CD4-positive, CD25-positive, alpha-beta regulatory T cell (primary cell): ENCODE results near the gene STK11IP. TPM values are rescaled to one million over a fixed set of nuclear protein-coding genes. Genes with fewer than 3 reads are reported as not detected.

ENCODE experiments used
- ATAC-seq, 2 donors: fragments of 150-1000 bp; cut with Tn5 transposase; one replicate each; pipeline ENCODE4 v1.10.0; 2021; ENCODE audit warnings: low read depth in 2 of 2, moderate number of reproducible peaks in 2 of 2, moderate library complexity in 1 of 2
- DNase-seq, 3 donors: peaks; one replicate each; pipeline versions ENCODE4 v3.0.0 to v3.0.0-alpha.2; 2012 to 2022; ENCODE audit warnings: mixed read lengths in 1 of 3
- H3K27ac ChIP-seq: one replicate; pipeline ENCODE4 v1.7.0; 2013; ENCODE audit warnings: mild to moderate bottlenecking, low read length; ENCODE audit not compliant: insufficient read depth, poor library complexity, severe bottlenecking
- H3K27me3 ChIP-seq: one replicate; pipeline ENCODE4 v1.7.0; 2013; ENCODE audit warnings: low read length; ENCODE audit not compliant: control insufficient read depth, insufficient read depth
- H3K36me3 ChIP-seq: one replicate; pipeline ENCODE4 v1.7.0; 2013; ENCODE audit warnings: mild to moderate bottlenecking, low read length, moderate library complexity; ENCODE audit not compliant: control insufficient read depth, insufficient read depth
- H3K4me1 ChIP-seq: 2 replicates; pipeline ENCODE4 v1.7.0; 2013; ENCODE audit warnings: mild to moderate bottlenecking, low read length; ENCODE audit not compliant: insufficient read depth, control insufficient read depth, poor library complexity, severe bottlenecking
- H3K4me3 ChIP-seq: one replicate; pipeline ENCODE4 v1.7.0; 2013; ENCODE audit warnings: low read depth, mild to moderate bottlenecking, low read length, moderate library complexity
- H3K9me3 ChIP-seq, 2 experiments: 1 replicate in 1 of 2; 2 replicates in 1 of 2; pipeline ENCODE4 v1.7.0; 2013; ENCODE audit warnings: low read length in 2 of 2, mild to moderate bottlenecking in 1 of 2, moderate library complexity in 1 of 2; ENCODE audit not compliant: control insufficient read depth in 2 of 2
- H3K27ac Mint-ChIP-seq, 3 donors: one replicate each; pipeline ENCODE4 v1.8.0; 2020 to 2022; ENCODE audit warnings: mild to moderate bottlenecking in 3 of 3, mixed read lengths in 3 of 3, moderate library complexity in 2 of 3
- H3K27me3 Mint-ChIP-seq: one replicate; pipeline ENCODE4 v1.8.0; 2022; ENCODE audit warnings: mild to moderate bottlenecking, mixed read lengths
- H3K36me3 Mint-ChIP-seq: one replicate; pipeline ENCODE4 v1.8.0; 2020; ENCODE audit warnings: mixed read lengths
- H3K4me1 Mint-ChIP-seq, 4 donors: one replicate each; pipeline ENCODE4 v1.8.0; 2020 to 2022; ENCODE audit warnings: mixed read lengths in 4 of 4, mild to moderate bottlenecking in 1 of 4
- H3K4me3 Mint-ChIP-seq, 4 donors: one replicate each; pipeline ENCODE4 v1.8.0; 2020 to 2022; ENCODE audit warnings: mild to moderate bottlenecking in 4 of 4, mixed read lengths in 4 of 4, moderate library complexity in 3 of 4
- H3K9me3 Mint-ChIP-seq, 7 donors: one replicate each; pipeline ENCODE4 v1.8.0; 2020 to 2022; ENCODE audit warnings: mixed read lengths in 7 of 7, mild to moderate bottlenecking in 3 of 7, moderate library complexity in 2 of 7
- polyA plus RNA-seq, 4 donors: library from polyadenylated mRNA; unstranded; fragments of 300-500 nt; fragmentation: Illumina TruSeq; gene quantifications; one replicate each; pipeline ENCODE4 v1.2.3, GENCODE V29; 2021
- total RNA-seq: library from RNA; stranded (reverse); gene quantifications from one replicate; pipeline ENCODE4 v1.2.3, GENCODE V29; 2022

STK11IP gene
- total and polyA plus RNA-seq, 5 donors from 2014 or later = 6.8 to 45.7 (median 8.7) TPM

GRCh38 chr2:219636941-219637841 lies 39.5 kb downstream of the STK11IP start:
- Histone ChIP-seq H3K9me3 (no peaks in the 10 kb centered on the region), H3K36me3 (no peaks in the 10 kb centered on the region), H3K27me3 (no peaks in the 10 kb centered on the region), H3K4me3 (no peak overlapping the region), H3K4me1 (no peaks in the 10 kb centered on the region), H3K27ac (no peak overlapping the region)
- Mint-ChIP-seq H3K27me3 (no peaks in the 10 kb centered on the region), H3K4me1 (peaks cover 0 to 2% (median 0%) of the 10 kb centered on the region in 4 donors), H3K27ac (peak overlapping the region in 1 of 3 donors; percentile 40), H3K36me3 (no peaks in the 10 kb centered on the region), H3K4me3 (no peak overlapping the region), H3K9me3 (peaks cover 0 to 4% (median 0%) of the 10 kb centered on the region in 7 donors)
- DNase-seq (no peak), ATAC-seq (no peak)

- H3K27me3 Mint-ChIP-seq = no peaks in the 10 kb centered on the region
These were observed 40.2 kb downstream of the STK11IP start for GRCh38 chr2:219637842-219638185.

GRCh38 chr2:219638217-219638947 lies 40.7 kb downstream of the STK11IP start:
- H3K27me3 Mint-ChIP-seq = no peaks in the 10 kb centered on the region
- Histone ChIP-seq H3K27ac (no peak overlapping the region), H3K4me3 (no peak overlapping the region), H3K36me3 (no peaks in the 10 kb centered on the region), H3K4me1 (no peaks in the 10 kb centered on the region), H3K9me3 (no peaks in the 10 kb centered on the region), H3K27me3 (no peaks in the 10 kb centered on the region)
- ATAC-seq (no peak), DNase-seq (no peak)
- H3K4me3 Mint-ChIP-seq = no peak overlapping the region
- no peak overlapping the region for H3K27ac Mint-ChIP-seq
- H3K4me1 Mint-ChIP-seq = peaks cover 0 to 8% (median 2%) of the 10 kb centered on the region in 4 donors
- peaks cover 0 to 4% (median 0%) of the 10 kb centered on the region in 7 donors for H3K9me3 Mint-ChIP-seq
- no peaks in the 10 kb centered on the region for H3K36me3 Mint-ChIP-seq

More at GRCh38 chr2:219637842-219638185, 40.2 kb downstream of the STK11IP start:
- H3K9me3 Mint-ChIP-seq = peaks cover 0 to 4% (median 0%) of the 10 kb centered on the region in 7 donors
- H3K4me1 Mint-ChIP-seq = peaks cover 0 to 8% (median 1%) of the 10 kb centered on the region in 4 donors
- H3K27ac Mint-ChIP-seq = no peak overlapping the region
- H3K4me3 Mint-ChIP-seq = no peak overlapping the region
- H3K36me3 Mint-ChIP-seq = no peaks in the 10 kb centered on the region
- H3K27me3 ChIP-seq = no peaks in the 10 kb centered on the region
- H3K4me1 ChIP-seq = no peaks in the 10 kb centered on the region
- H3K27ac ChIP-seq = no peak overlapping the region
- ATAC-seq = no peak
- no peak for DNase-seq
- H3K36me3 ChIP-seq = no peaks in the 10 kb centered on the region
- H3K4me3 ChIP-seq = no peak overlapping the region
- H3K9me3 ChIP-seq = no peaks in the 10 kb centered on the region

- Mint-ChIP-seq H3K36me3 (no peaks in the 10 kb centered on the region), H3K27ac (no peak overlapping the region), H3K9me3 (peaks cover 0 to 3% (median 0%) of the 10 kb centered on the region in 7 donors), H3K4me3 (no peak overlapping the region), H3K27me3 (no peaks in the 10 kb centered on the region), H3K4me1 (peaks cover 0 to 8% (median 2%) of the 10 kb centered on the region in 4 donors)
- ATAC-seq (no peak), DNase-seq (no peak)
- Histone ChIP-seq H3K36me3 (no peaks in the 10 kb centered on the region), H3K27ac (no peak overlapping the region), H3K27me3 (no peaks in the 10 kb centered on the region), H3K4me3 (no peak overlapping the region), H3K9me3 (no peaks in the 10 kb centered on the region), H3K4me1 (no peaks in the 10 kb centered on the region)
These were observed 41.5 kb downstream of the STK11IP start for GRCh38 chr2:219638948-219639755.

- H3K36me3 ChIP-seq = no peaks in the 10 kb centered on the region
- H3K4me3 ChIP-seq = no peak overlapping the region
- Mint-ChIP-seq H3K27ac (no peak overlapping the region), H3K27me3 (peaks cover 7% of the 10 kb centered on the region), H3K9me3 (peaks cover 0 to 3% (median 0%) of the 10 kb centered on the region in 7 donors), H3K4me3 (peak overlapping the region in 1 of 4 donors; percentile 44), H3K36me3 (no peaks in the 10 kb centered on the region), H3K4me1 (peaks cover 0 to 8% (median 2%) of the 10 kb centered on the region in 4 donors)
- no peak for DNase-seq
- H3K4me1 ChIP-seq = no peaks in the 10 kb centered on the region
- H3K27me3 ChIP-seq = no peaks in the 10 kb centered on the region
- ATAC-seq = no peak
- H3K9me3 ChIP-seq = no peaks in the 10 kb centered on the region
- no peak overlapping the region for H3K27ac ChIP-seq
These were observed 43.9 kb downstream of the STK11IP start for GRCh38 chr2:219641390-219642068.

- no peaks in the 10 kb centered on the region for H3K36me3 Mint-ChIP-seq
- H3K4me3 ChIP-seq = no peak overlapping the region
- ATAC-seq (no peak), DNase-seq (no peak)
- H3K27ac Mint-ChIP-seq = peak overlapping the region in 1 of 3 donors; percentile 35
- peaks cover 0 to 1% (median 0%) of the 10 kb centered on the region in 7 donors for H3K9me3 Mint-ChIP-seq
- H3K27ac ChIP-seq = no peak overlapping the region
- peaks cover 0 to 8% (median 2%) of the 10 kb centered on the region in 4 donors for H3K4me1 Mint-ChIP-seq
- no peaks in the 10 kb centered on the region for H3K9me3 ChIP-seq
- peaks cover 7% of the 10 kb centered on the region for H3K27me3 Mint-ChIP-seq
- no peak overlapping the region for H3K4me3 Mint-ChIP-seq
- H3K36me3 ChIP-seq = no peaks in the 10 kb centered on the region
- H3K27me3 ChIP-seq = no peaks in the 10 kb centered on the region
- H3K4me1 ChIP-seq = no peaks in the 10 kb centered on the region
These were observed 44.4 kb downstream of the STK11IP start for GRCh38 chr2:219642069-219642454.
